Measurements from ENCODE around the gene GPRIN3. TPM values are rescaled to one million over a fixed set of nuclear protein-coding genes. Genes with fewer than 3 reads are reported as not detected.
"Not testable (repeated sequence)": the region's sequence is repeated elsewhere in the genome, so short reads cannot be mapped to it uniquely, and the experiment has no call there.

GPRIN3 gene
- total and polyA plus RNA-seq, 3 donors from 2014 or later: 0.58 to 2.5 (median 2.2) TPM

DNA sequence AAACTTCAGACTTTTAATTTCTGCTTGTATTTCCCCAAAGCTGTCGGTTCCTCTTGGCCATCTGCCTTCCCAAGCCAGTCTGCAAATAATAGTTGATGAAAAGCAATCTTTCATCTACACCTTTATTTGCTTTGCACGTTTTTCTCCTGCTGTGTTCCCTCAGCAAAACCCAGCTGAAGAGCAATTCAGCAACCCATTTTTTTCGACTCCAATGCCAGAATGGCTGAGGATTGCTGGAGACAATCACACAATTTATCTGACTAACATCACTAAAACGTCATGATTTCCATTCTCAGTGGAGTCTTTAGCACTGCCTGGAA is 94.3 kb downstream of the GPRIN3 start:
- no peaks in the 10 kb centered on the region for H3K36me3 ChIP-seq (ENCODE audit: low read depth, missing control alignments)
- WGBS, 2 donors: 73% methylated on average over 4 of the region's 4 CpGs
- no peaks in the 10 kb centered on the region for H3K9me3 ChIP-seq
- no peaks in the 10 kb centered on the region for H3K27me3 ChIP-seq
- DNase-seq: no peak
- no peak overlapping the region for H3K27ac ChIP-seq
- intact Hi-C loops (cut with DNase I; ENCODE audit: low total_unique reads): no loop called here
- TF ChIP-seq CTCF (IDR thresholded peaks at IDR 0.05): no peak
- no peak for TF ChIP-seq POLR2A (IDR thresholded peaks at IDR 0.05)
- no peaks in the 10 kb centered on the region for H3K4me1 ChIP-seq
- no peak overlapping the region for H3K4me3 ChIP-seq

DNA sequence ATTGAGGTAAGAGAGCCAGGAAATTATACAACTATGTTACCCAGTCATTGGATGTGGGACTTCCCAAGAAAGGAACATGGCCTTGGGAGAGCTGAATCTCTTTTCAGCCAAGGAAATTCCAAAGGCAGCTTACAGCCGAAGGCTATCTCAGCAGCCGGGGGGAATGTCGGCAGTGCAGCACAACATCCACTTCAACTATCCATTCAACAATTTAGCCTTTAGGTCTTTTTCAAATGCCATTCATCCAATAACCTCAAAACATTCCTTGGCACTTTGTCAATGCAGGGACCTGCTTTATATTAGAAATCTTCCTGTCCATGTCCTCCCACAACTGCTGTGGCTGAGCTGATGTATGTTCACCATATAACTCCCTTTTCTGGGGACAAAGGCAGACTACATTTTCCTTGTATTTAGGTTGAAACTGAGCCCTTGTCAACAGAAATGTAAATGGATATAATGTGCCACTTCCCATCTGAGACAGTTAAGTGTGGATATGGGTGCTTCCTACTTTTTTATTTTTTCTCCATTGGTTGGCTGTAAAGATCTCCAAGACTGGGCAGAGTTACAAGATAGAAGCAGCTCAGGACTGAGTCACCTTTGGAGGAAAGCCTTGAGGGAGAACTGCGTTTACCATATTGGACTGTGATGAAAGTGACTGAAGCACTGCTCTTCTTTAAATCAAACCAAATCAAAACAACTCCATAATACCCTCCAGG is 94.8 kb downstream of the GPRIN3 start:
- Histone ChIP-seq H3K36me3 (ENCODE audit: low read depth, missing control alignments) (no peaks in the 10 kb centered on the region), H3K27me3 (no peaks in the 10 kb centered on the region), H3K4me3 (no peak overlapping the region), H3K4me1 (no peaks in the 10 kb centered on the region), H3K27ac (no peak overlapping the region), H3K9me3 (no peaks in the 10 kb centered on the region)
- no peak for TF ChIP-seq POLR2A (IDR thresholded peaks at IDR 0.05)
- TF ChIP-seq CTCF (IDR thresholded peaks at IDR 0.05): no peak
- intact Hi-C loops (cut with DNase I; ENCODE audit: low total_unique reads): no loop called here
- 45 to 47% methylated on average over 4 of the region's 4 CpGs for WGBS, 2 donors
- no peak for DNase-seq

DNA sequence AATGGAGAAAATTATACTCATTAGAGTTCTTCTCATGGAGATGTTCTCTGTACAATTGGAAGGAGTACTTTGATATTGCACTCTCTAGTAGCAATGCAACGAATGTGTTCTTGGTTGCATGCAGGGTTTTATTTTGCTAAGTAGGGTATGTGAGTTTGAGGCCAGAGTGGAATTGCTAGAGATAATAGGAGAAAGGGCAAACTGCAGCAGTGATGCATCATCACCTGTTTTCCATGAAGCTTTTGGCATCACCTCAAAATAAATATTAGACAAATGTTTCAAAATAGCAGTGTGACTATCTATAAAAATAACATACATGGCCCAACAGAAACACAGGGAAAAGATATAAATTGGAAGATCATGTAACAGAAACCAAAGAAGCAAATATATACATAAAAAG is 103.0 kb downstream of the GPRIN3 start:
- Histone ChIP-seq H3K27me3 (no peaks in the 10 kb centered on the region), H3K4me1 (no peaks in the 10 kb centered on the region), H3K36me3 (ENCODE audit: low read depth, missing control alignments) (no peaks in the 10 kb centered on the region), H3K9me3 (no peaks in the 10 kb centered on the region), H3K4me3 (no peak overlapping the region), H3K27ac (no peak overlapping the region)
- TF ChIP-seq POLR2A (IDR thresholded peaks at IDR 0.05) (no peak), CTCF (IDR thresholded peaks at IDR 0.05) (no peak)
- WGBS, 2 donors: 56% methylated on average over 1 of the region's 1 CpG
- intact Hi-C loops (cut with DNase I; ENCODE audit: low total_unique reads): no loop called here
- no peak for DNase-seq

- Histone ChIP-seq H3K4me3 (no peak overlapping the region), H3K27ac (no peak overlapping the region), H3K9me3 (no peaks in the 10 kb centered on the region), H3K27me3 (no peaks in the 10 kb centered on the region), H3K4me1 (no peaks in the 10 kb centered on the region), H3K36me3 (ENCODE audit: low read depth, missing control alignments) (no peaks in the 10 kb centered on the region)
- 77 to 85% methylated on average over 3 of the region's 3 CpGs for WGBS, 2 donors
- intact Hi-C loops (cut with DNase I; ENCODE audit: low total_unique reads): no loop called here
- TF ChIP-seq CTCF (IDR thresholded peaks at IDR 0.05) (no peak), POLR2A (IDR thresholded peaks at IDR 0.05) (no peak)
- no peak for DNase-seq
Measured at GRCh38 chr4:89203902-89204301, 103.7 kb downstream of the GPRIN3 start.

DNA sequence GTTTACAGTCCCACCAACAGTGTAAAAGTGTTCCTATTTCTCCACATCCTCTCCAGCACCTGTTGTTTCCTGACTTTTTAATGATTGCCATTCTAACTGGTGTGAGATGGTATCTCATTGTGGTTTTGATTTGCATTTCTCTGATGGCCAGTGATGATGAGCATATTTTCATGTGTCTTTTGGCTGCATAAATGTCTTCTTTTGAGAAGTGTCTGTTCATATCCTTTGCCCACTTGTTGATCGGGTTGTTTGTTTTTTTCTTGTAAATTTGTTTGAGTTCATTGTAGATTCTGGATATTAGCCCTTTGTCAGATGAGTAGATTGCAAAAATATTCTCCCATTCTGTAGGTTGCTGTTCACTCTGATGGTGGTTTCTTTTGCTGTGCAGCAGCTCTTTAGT is 108.2 kb downstream of the GPRIN3 start:
- H3K4me1 ChIP-seq; H3K9me3 ChIP-seq; H3K27me3 ChIP-seq; intact Hi-C loops (cut with DNase I; ENCODE audit: low total_unique reads); DNase-seq; H3K4me3 ChIP-seq; H3K36me3 ChIP-seq (ENCODE audit: low read depth, missing control alignments); H3K27ac ChIP-seq: not testable (repeated sequence)
- WGBS, 2 donors: 79 to 83% methylated on average over 1 of the region's 1 CpG

All from testis (tissue), 3 donors.